KMS-11 (cell line): ENCODE data around the gene CHAT.

Experiments
- H2AFZ ChIP-seq: fragments of 200-600 bp; sonication (generic); 2 replicates; pipeline ENCODE4 v1.6.1; 2016; ENCODE audit warnings: antibody characterized with exemption, mixed run types, low read depth
- H3K27ac ChIP-seq: fragments of 200-600 bp; sonication (generic); 2 replicates; pipeline ENCODE4 v1.6.1; 2016; ENCODE audit warnings: mild to moderate bottlenecking, mixed run types
- H3K27me3 ChIP-seq: fragments of 200-600 bp; sonication (generic); 2 replicates; pipeline ENCODE4 v1.6.1; 2017; ENCODE audit warnings: mild to moderate bottlenecking, low read depth, mixed run types, moderate library complexity; ENCODE audit not compliant: insufficient read depth
- H3K36me3 ChIP-seq: fragments of 200-600 bp; sonication (generic); 2 replicates; pipeline ENCODE4 v1.6.1; 2017; ENCODE audit warnings: mild to moderate bottlenecking, mixed run types; ENCODE audit not compliant: insufficient read depth
- H3K4me1 ChIP-seq: fragments of 200-600 bp; sonication (generic); 2 replicates; pipeline ENCODE4 v1.6.1; 2016; ENCODE audit warnings: mild to moderate bottlenecking, low read depth, mixed run types; ENCODE audit not compliant: poor library complexity, severe bottlenecking
- H3K4me2 ChIP-seq: fragments of 200-600 bp; sonication (generic); 2 replicates; pipeline ENCODE4 v1.7.0; 2016; ENCODE audit warnings: mild to moderate bottlenecking, mixed run types
- H3K4me3 ChIP-seq: fragments of 200-600 bp; sonication (generic); IDR thresholded peaks from 2 replicates; pipeline ENCODE4 v1.6.1; 2017; ENCODE audit warnings: low read depth, low read length, mixed read lengths; ENCODE audit not compliant: insufficient read depth
- H3K79me2 ChIP-seq: fragments of 200-600 bp; sonication (generic); 2 replicates; pipeline ENCODE4 v1.6.1; 2016; ENCODE audit warnings: low read depth, mixed run types; ENCODE audit not compliant: insufficient read depth
- H3K9ac ChIP-seq: fragments of 200-600 bp; sonication (generic); 2 replicates; pipeline ENCODE4 v1.6.1; 2016; ENCODE audit warnings: mild to moderate bottlenecking, mixed run types
- H4K20me1 ChIP-seq: fragments of 200-600 bp; sonication (generic); 2 replicates; pipeline ENCODE4 v1.6.1; 2016; ENCODE audit warnings: mild to moderate bottlenecking, mixed run types; ENCODE audit not compliant: insufficient read depth
- CTCF ChIP-seq: fragments of 200-600 bp; sonication (generic); conservative IDR thresholded peaks from 2 replicates; pipeline ENCODE4 v1.6.1; 2017; ENCODE audit warnings: low read depth, mild to moderate bottlenecking, antibody characterized with exemption, low read length, moderate library complexity, mixed read lengths

Gene CHAT

DNA sequence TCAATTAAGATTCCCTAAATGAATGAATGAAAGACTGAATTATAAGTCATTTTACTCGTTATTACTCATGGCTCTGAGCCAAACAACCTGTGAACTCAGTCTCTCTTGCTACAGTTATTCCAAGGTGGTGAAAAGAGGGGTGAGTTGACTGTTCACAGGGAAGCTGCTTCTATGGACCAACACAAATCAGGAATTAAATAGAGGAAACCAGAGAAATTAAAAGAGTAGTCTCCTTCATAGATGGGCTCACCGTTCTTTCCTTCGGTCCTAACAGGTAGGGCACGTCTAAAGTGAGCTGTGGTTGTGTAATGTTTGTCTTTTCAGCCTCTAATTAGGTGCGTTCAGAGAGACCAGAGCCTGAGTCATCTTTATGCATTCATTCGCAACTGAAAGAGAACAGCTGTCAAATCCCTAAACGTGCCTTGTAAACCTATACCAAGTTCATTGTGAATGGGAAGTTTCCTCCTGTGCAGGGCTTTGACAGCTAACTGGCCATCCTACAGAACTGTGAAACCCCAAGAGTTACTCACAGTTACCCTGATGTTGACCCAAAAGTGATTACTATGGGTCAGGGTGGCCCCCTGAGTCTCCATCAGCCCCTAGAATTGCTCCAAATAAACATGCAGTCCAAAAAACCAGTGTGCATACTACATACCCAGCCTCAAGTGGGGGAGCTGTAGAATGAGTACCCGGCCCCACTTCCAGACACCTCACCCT lies 47.5 kb downstream of the CHAT start:
- Histone ChIP-seq H3K4me1 (peaks cover 14% of the 10 kb centered on the region), H3K9ac (no peak overlapping the region), H4K20me1 (no peaks in the 10 kb centered on the region), H3K27me3 (no peaks in the 10 kb centered on the region), H3K4me2 (no peak overlapping the region), H3K36me3 (no peaks in the 10 kb centered on the region), H2AFZ (no peak overlapping the region), H3K4me3 (no peak overlapping the region), H3K79me2 (no peaks in the 10 kb centered on the region), H3K27ac (no peak overlapping the region)
- no peak for TF ChIP-seq CTCF

DNA sequence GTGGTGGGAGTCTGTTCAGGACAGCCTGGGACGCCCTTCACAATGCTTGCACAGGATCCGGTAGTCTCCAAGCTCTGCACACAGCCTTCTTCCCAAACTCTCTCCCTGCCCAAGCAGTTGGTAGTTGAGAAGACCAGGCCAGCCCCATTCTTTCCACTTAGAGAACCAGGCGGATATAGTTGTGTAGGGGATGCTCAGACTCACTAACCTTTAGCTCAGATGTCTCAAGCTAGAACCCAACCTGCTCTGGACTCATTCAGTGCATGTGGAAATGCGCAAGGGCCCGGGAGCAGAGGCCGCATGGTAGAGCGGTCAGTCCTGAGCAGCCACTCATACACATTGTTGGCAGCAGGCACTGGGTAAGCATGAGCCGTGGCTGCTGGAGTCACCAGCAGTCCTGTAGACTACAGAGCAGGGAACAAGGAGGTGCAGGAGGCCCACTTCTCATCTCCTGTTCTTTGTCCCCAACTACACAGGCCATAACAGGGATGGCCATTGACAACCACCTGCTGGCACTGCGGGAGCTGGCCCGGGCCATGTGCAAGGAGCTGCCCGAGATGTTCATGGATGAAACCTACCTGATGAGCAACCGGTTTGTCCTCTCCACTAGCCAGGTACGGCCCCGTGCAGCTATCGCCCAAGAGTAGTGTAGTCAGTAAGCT lies 48.5 kb downstream of the CHAT start:
- no peak overlapping the region for H3K9ac ChIP-seq
- no peak overlapping the region for H3K4me3 ChIP-seq
- no peak for TF ChIP-seq CTCF
- H3K27ac ChIP-seq: no peak overlapping the region
- H3K36me3 ChIP-seq: no peaks in the 10 kb centered on the region
- H3K4me2 ChIP-seq: no peak overlapping the region
- H3K79me2 ChIP-seq: no peaks in the 10 kb centered on the region
- H4K20me1 ChIP-seq: no peaks in the 10 kb centered on the region
- no peak overlapping the region for H2AFZ ChIP-seq
- peaks cover 9% of the 10 kb centered on the region for H3K4me1 ChIP-seq
- H3K27me3 ChIP-seq: no peaks in the 10 kb centered on the region

- no peak overlapping the region for H2AFZ ChIP-seq
- H3K79me2 ChIP-seq: no peaks in the 10 kb centered on the region
- no peak for TF ChIP-seq CTCF
- no peak overlapping the region for H3K4me2 ChIP-seq
- H3K27me3 ChIP-seq: no peaks in the 10 kb centered on the region
- H3K36me3 ChIP-seq: no peaks in the 10 kb centered on the region
- no peaks in the 10 kb centered on the region for H4K20me1 ChIP-seq
- no peak overlapping the region for H3K27ac ChIP-seq
- H3K9ac ChIP-seq: no peak overlapping the region
- no peak overlapping the region for H3K4me3 ChIP-seq
- H3K4me1 ChIP-seq: no peaks in the 10 kb centered on the region
Measured at GRCh38 chr10:49663596-49663995, 49.8 kb downstream of the CHAT start.

DNA sequence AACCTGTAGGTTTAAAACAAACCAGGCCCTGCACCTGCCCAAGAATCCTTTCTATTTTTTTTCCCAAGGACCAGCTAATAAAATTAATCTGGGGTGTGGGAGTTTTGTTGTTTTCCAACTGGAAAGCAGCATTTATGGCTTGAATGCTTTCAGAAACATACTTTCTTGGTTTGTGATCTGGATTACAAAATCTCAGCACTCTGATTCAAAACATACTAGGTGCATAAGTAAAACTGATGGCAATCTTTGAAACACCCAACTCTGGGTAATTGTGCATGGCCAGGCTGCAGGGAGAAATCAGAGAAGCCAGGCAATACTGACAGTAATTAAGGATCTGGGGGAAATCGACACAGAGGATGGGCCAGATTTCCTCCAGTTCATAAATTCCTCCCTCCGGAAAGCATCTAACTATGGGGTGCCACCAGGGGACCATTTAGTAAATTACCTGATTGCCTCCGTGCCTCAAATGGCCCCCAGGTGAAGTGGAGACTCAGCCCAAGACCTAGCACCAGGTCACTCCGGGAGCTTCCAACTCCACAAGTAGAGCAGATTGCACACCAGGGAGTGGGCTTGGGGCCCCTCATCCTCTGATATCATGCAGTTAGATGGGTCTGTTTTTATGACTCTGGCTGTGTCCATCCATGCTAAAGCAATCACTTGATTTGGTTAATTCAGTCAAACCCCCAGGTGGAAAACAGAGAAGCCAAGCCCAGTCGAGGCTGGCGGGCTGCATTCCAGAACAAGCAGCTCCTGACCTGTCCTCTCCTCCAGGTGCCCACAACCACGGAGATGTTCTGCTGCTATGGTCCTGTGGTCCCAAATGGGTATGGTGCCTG lies 50.4 kb downstream of the CHAT start:
- Histone ChIP-seq H3K79me2 (no peaks in the 10 kb centered on the region), H4K20me1 (no peaks in the 10 kb centered on the region), H3K27ac (no peak overlapping the region), H3K4me3 (no peak overlapping the region), H3K36me3 (no peaks in the 10 kb centered on the region), H2AFZ (no peak overlapping the region), H3K9ac (no peak overlapping the region), H3K4me1 (no peaks in the 10 kb centered on the region), H3K4me2 (no peak overlapping the region), H3K27me3 (no peaks in the 10 kb centered on the region)
- TF ChIP-seq CTCF: no peak
